ENCODE results near the gene CCDC28A.
A peak's percentile ranks its signal among the peaks of the same experiment; 100 is the strongest.

Gene CCDC28A

GRCh38 chr6:138796771-138797170, 23.2 kb downstream of the CCDC28A start:
- Histone ChIP-seq H3K9ac (ENCODE audit: low read depth, low read length) (no peak overlapping the region), H3K27me3 (ENCODE audit: control insufficient read depth, insufficient read depth, low read length) (no peaks in the 10 kb centered on the region), H3K4me2 (ENCODE audit: low read length) (no peak overlapping the region), H3K36me3 (ENCODE audit: insufficient read depth, low read length) (no peaks in the 10 kb centered on the region), H3K9me3 (replicated peaks; ENCODE audit: low read length) (no peaks in the 10 kb centered on the region), H3K4me3 (ENCODE audit: low read length) (no peak overlapping the region), H3K4me1 (ENCODE audit: control insufficient read depth, insufficient read depth, low read length) (no peaks in the 10 kb centered on the region)

GRCh38 chr6:138797806-138798446, 24.4 kb downstream of the CCDC28A start:
- Histone ChIP-seq H3K27me3 (ENCODE audit: control insufficient read depth, insufficient read depth, low read length) (no peaks in the 10 kb centered on the region), H3K4me1 (ENCODE audit: control insufficient read depth, insufficient read depth, low read length) (no peaks in the 10 kb centered on the region), H3K4me2 (ENCODE audit: low read length) (no peak overlapping the region), H3K9me3 (replicated peaks; ENCODE audit: low read length) (no peaks in the 10 kb centered on the region), H3K4me3 (ENCODE audit: low read length) (no peak overlapping the region), H3K9ac (ENCODE audit: low read depth, low read length) (no peak overlapping the region), H3K36me3 (ENCODE audit: insufficient read depth, low read length) (no peaks in the 10 kb centered on the region)

- Histone ChIP-seq H3K4me3 (ENCODE audit: low read length) (no peak overlapping the region), H3K27me3 (ENCODE audit: control insufficient read depth, insufficient read depth, low read length) (no peaks in the 10 kb centered on the region)
Measured at GRCh38 chr6:138800377-138801150, 27.0 kb downstream of the CCDC28A start.

GRCh38 chr6:138803331-138803730, 29.8 kb downstream of the CCDC28A start:
- Histone ChIP-seq H3K4me1 (ENCODE audit: control insufficient read depth, insufficient read depth, low read length) (peaks cover 8% of the 10 kb centered on the region), H3K9ac (ENCODE audit: low read depth, low read length) (no peak overlapping the region), H3K9me3 (replicated peaks; ENCODE audit: low read length) (no peaks in the 10 kb centered on the region), H3K4me2 (ENCODE audit: low read length) (no peak overlapping the region), H3K27me3 (ENCODE audit: control insufficient read depth, insufficient read depth, low read length) (no peaks in the 10 kb centered on the region), H3K36me3 (ENCODE audit: insufficient read depth, low read length) (no peaks in the 10 kb centered on the region), H3K4me3 (ENCODE audit: low read length) (no peak overlapping the region)

More at GRCh38 chr6:138800377-138801150, 27.0 kb downstream of the CCDC28A start:
- Histone ChIP-seq H3K9ac (ENCODE audit: low read depth, low read length) (no peak overlapping the region), H3K4me1 (ENCODE audit: control insufficient read depth, insufficient read depth, low read length) (peaks cover 8% of the 10 kb centered on the region), H3K4me2 (ENCODE audit: low read length) (no peak overlapping the region), H3K36me3 (ENCODE audit: insufficient read depth, low read length) (no peaks in the 10 kb centered on the region), H3K9me3 (replicated peaks; ENCODE audit: low read length) (no peaks in the 10 kb centered on the region)

- no peaks in the 10 kb centered on the region for H3K27me3 ChIP-seq (ENCODE audit: control insufficient read depth, insufficient read depth, low read length)
- no peak overlapping the region for H3K4me3 ChIP-seq (ENCODE audit: low read length)
- H3K9me3 ChIP-seq (replicated peaks; ENCODE audit: low read length) = no peaks in the 10 kb centered on the region
- no peaks in the 10 kb centered on the region for H3K36me3 ChIP-seq (ENCODE audit: insufficient read depth, low read length)
- no peak overlapping the region for H3K9ac ChIP-seq (ENCODE audit: low read depth, low read length)
- no peak overlapping the region for H3K4me2 ChIP-seq (ENCODE audit: low read length)
- H3K4me1 ChIP-seq (ENCODE audit: control insufficient read depth, insufficient read depth, low read length) = peaks cover 8% of the 10 kb centered on the region
Measured at GRCh38 chr6:138803861-138804260, 30.3 kb downstream of the CCDC28A start.

- Histone ChIP-seq H3K4me3 (ENCODE audit: low read length) (no peak overlapping the region), H3K27me3 (ENCODE audit: control insufficient read depth, insufficient read depth, low read length) (no peaks in the 10 kb centered on the region), H3K4me2 (ENCODE audit: low read length) (peak overlapping the region; percentile 44), H3K9ac (ENCODE audit: low read depth, low read length) (no peak overlapping the region), H3K4me1 (ENCODE audit: control insufficient read depth, insufficient read depth, low read length) (peaks cover 8% of the 10 kb centered on the region), H3K9me3 (replicated peaks; ENCODE audit: low read length) (no peaks in the 10 kb centered on the region), H3K36me3 (ENCODE audit: insufficient read depth, low read length) (no peaks in the 10 kb centered on the region)
Measured at GRCh38 chr6:138805016-138805765, 31.6 kb downstream of the CCDC28A start.

- no peak overlapping the region for H3K9ac ChIP-seq (ENCODE audit: low read depth, low read length)
- no peaks in the 10 kb centered on the region for H3K9me3 ChIP-seq (replicated peaks; ENCODE audit: low read length)
- H3K4me2 ChIP-seq (ENCODE audit: low read length) = no peak overlapping the region
- no peaks in the 10 kb centered on the region for H3K36me3 ChIP-seq (ENCODE audit: insufficient read depth, low read length)
- H3K4me1 ChIP-seq (ENCODE audit: control insufficient read depth, insufficient read depth, low read length) = peaks cover 8% of the 10 kb centered on the region
- no peak overlapping the region for H3K4me3 ChIP-seq (ENCODE audit: low read length)
- H3K27me3 ChIP-seq (ENCODE audit: control insufficient read depth, insufficient read depth, low read length) = no peaks in the 10 kb centered on the region
Measured at GRCh38 chr6:138806889-138807288, 33.3 kb downstream of the CCDC28A start.

GRCh38 chr6:138809677-138810076, 36.1 kb downstream of the CCDC28A start:
- Histone ChIP-seq H3K9ac (ENCODE audit: low read depth, low read length) (no peak overlapping the region), H3K4me2 (ENCODE audit: low read length) (no peak overlapping the region), H3K27me3 (ENCODE audit: control insufficient read depth, insufficient read depth, low read length) (no peaks in the 10 kb centered on the region), H3K9me3 (replicated peaks; ENCODE audit: low read length) (no peaks in the 10 kb centered on the region), H3K36me3 (ENCODE audit: insufficient read depth, low read length) (no peaks in the 10 kb centered on the region), H3K4me3 (ENCODE audit: low read length) (no peak overlapping the region), H3K4me1 (ENCODE audit: control insufficient read depth, insufficient read depth, low read length) (peaks cover 8% of the 10 kb centered on the region)

GRCh38 chr6:138811866-138812265, 38.3 kb downstream of the CCDC28A start:
- H3K36me3 ChIP-seq (ENCODE audit: insufficient read depth, low read length) = no peaks in the 10 kb centered on the region

GRCh38 chr6:138814179-138814834, 40.7 kb downstream of the CCDC28A start:
- Histone ChIP-seq H3K4me3 (ENCODE audit: low read length) (no peak overlapping the region), H3K4me1 (ENCODE audit: control insufficient read depth, insufficient read depth, low read length) (peaks cover 6% of the 10 kb centered on the region), H3K36me3 (ENCODE audit: insufficient read depth, low read length) (no peaks in the 10 kb centered on the region), H3K4me2 (ENCODE audit: low read length) (no peak overlapping the region), H3K9ac (ENCODE audit: low read depth, low read length) (no peak overlapping the region), H3K9me3 (replicated peaks; ENCODE audit: low read length) (no peaks in the 10 kb centered on the region), H3K27me3 (ENCODE audit: control insufficient read depth, insufficient read depth, low read length) (no peaks in the 10 kb centered on the region)

More at GRCh38 chr6:138811866-138812265, 38.3 kb downstream of the CCDC28A start:
- no peaks in the 10 kb centered on the region for H3K4me1 ChIP-seq (ENCODE audit: control insufficient read depth, insufficient read depth, low read length)
- H3K4me2 ChIP-seq (ENCODE audit: low read length) = no peak overlapping the region
- H3K4me3 ChIP-seq (ENCODE audit: low read length) = no peak overlapping the region
- H3K9me3 ChIP-seq (replicated peaks; ENCODE audit: low read length) = no peaks in the 10 kb centered on the region
- no peaks in the 10 kb centered on the region for H3K27me3 ChIP-seq (ENCODE audit: control insufficient read depth, insufficient read depth, low read length)
- H3K9ac ChIP-seq (ENCODE audit: low read depth, low read length) = no peak overlapping the region

- Histone ChIP-seq H3K36me3 (ENCODE audit: insufficient read depth, low read length) (no peaks in the 10 kb centered on the region), H3K4me3 (ENCODE audit: low read length) (no peak overlapping the region), H3K9me3 (replicated peaks; ENCODE audit: low read length) (no peaks in the 10 kb centered on the region), H3K27me3 (ENCODE audit: control insufficient read depth, insufficient read depth, low read length) (no peaks in the 10 kb centered on the region), H3K4me2 (ENCODE audit: low read length) (no peak overlapping the region), H3K4me1 (ENCODE audit: control insufficient read depth, insufficient read depth, low read length) (peaks cover 6% of the 10 kb centered on the region), H3K9ac (ENCODE audit: low read depth, low read length) (no peak overlapping the region)
Measured at GRCh38 chr6:138815221-138815620, 41.7 kb downstream of the CCDC28A start.

All from skeletal muscle satellite cell (primary cell).